HG02678 (cell line): ENCODE results near the gene FOXN1.
"Not testable (repeated sequence)": the region's sequence is repeated elsewhere in the genome, so short reads cannot be mapped to it uniquely, and the experiment has no call there.

Source experiments
- ATAC-seq: cut with Tn5 transposase; IDR thresholded peaks from one replicate; pipeline ENCODE4 v1.9.1; 2021; ENCODE audit warnings: mild to moderate bottlenecking, moderate library complexity; ENCODE audit not compliant: unreplicated experiment

Gene FOXN1, protein sequence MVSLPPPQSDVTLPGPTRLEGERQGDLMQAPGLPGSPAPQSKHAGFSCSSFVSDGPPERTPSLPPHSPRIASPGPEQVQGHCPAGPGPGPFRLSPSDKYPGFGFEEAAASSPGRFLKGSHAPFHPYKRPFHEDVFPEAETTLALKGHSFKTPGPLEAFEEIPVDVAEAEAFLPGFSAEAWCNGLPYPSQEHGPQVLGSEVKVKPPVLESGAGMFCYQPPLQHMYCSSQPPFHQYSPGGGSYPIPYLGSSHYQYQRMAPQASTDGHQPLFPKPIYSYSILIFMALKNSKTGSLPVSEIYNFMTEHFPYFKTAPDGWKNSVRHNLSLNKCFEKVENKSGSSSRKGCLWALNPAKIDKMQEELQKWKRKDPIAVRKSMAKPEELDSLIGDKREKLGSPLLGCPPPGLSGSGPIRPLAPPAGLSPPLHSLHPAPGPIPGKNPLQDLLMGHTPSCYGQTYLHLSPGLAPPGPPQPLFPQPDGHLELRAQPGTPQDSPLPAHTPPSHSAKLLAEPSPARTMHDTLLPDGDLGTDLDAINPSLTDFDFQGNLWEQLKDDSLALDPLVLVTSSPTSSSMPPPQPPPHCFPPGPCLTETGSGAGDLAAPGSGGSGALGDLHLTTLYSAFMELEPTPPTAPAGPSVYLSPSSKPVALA

DNA sequence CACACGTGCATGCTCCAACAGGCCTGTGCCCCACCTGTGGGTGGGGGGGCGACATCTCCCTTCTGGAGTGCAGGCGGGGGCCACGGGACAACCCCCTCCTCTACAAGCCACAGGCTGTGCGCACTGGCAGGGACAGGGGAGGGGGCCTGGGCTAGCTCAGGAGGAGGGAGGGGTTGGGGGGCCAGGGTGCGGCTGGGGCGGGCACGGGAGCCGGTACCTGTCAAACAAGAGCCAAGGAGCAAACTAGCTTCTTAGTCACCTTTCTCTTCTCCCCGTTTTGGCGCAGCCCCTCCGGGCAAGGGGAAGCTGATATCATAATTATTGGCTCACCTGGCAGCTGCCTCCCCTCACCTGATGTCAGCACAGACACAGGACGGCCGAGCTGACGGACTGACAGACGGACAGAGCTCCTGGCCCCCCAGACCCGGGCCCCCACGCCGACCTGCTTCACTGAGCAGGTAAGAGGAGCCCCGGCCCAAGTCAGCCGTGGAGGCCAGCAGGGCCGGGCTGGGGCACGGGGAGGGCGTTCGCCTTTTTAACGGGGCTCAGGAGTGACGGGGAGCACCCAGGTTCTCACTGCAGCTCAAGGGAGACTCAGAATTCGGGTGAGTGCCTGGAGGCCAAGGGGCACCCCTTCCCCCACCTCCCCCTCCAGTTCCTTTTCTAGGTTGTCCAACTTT is at the start of gene FOXN1:
TSS of gene FOXN1 (plus strand) at position 363 of the 680 bp plus-strand sequence. CDS start 17,622 bp downstream, outside the sequence.
- no peak for ATAC-seq

DNA sequence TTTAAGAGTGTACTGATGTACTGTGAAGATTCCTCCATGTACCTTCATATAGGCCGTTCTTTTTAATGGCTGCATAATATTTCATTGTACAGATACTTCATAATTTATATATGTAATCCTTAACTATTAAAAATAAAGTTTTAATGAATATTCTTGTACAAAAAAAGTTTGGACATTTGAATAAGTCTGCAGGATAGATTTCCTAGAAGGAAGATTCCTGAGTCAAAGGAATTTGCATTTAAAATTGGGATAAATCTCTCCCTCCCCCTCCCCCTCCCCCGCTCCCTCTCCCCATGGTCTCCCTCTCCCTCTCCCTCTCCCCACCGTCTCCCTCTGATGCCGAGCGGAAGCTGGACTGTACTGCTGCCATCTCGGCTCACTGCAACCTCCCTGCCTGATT is 48.3 kb upstream of the FOXN1 start:
- no peak for ATAC-seq

DNA sequence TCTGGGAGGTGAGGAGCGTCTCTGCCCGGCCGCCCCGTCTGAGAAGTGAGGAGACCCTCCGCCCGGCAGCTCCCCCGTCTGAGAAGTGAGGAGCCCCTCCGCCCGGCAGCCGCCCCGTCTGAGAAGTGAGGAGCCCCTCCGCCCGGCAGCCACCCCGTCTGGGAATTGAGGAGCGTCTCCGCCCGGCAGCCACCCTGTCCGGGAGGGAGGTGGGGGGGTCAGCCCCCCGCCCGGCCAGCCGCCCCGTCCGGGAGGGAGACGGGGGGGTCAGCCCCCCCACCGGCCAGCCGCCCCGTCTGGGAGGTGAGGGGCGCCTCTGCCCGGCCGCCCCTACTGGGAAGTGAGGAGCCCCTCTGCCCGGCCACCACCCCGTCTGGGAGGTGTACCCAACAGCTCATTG is 47.3 kb upstream of the FOXN1 start:
- not testable (repeated sequence) for ATAC-seq

DNA sequence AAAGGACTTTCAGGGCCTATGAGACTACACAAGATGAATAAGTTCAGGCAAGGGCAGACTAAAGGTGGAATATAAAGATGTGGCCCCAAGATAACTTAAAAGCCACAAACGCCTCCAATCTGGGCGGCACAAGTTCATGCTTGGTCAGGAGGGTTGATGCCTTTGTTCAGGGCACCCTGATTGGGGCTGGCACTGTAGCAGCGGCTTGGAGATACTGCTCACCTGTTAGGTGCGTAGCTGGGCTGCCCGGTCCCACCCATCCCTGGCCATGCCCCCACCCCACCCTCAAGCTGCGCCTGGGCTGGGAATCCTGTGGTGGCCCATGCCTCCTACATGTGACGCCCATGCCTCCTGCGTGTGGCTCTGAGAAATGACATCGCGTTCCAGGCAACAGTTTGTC is 45.2 kb upstream of the FOXN1 start:
- no peak for ATAC-seq

DNA sequence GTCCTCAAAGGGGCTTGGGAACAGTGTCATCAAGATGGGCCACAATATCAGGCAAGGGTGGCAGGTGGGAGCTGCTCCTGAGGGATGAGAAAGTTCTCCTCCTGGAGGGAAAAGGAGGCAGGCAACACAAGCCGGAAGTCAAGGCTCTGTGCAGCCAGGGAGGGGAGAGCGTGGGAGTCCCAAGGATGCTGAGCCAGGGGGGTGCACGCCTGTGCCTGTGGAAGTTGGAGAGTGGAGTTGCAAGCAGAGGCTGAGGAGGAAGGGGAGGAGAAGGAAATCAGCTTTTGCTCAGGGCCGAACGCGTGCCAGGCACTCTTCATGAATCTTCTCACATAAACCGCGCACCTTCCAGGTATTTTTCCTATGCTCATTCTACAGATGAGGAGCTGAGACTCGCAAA is 40.1 kb upstream of the FOXN1 start:
- ATAC-seq = no peak

DNA sequence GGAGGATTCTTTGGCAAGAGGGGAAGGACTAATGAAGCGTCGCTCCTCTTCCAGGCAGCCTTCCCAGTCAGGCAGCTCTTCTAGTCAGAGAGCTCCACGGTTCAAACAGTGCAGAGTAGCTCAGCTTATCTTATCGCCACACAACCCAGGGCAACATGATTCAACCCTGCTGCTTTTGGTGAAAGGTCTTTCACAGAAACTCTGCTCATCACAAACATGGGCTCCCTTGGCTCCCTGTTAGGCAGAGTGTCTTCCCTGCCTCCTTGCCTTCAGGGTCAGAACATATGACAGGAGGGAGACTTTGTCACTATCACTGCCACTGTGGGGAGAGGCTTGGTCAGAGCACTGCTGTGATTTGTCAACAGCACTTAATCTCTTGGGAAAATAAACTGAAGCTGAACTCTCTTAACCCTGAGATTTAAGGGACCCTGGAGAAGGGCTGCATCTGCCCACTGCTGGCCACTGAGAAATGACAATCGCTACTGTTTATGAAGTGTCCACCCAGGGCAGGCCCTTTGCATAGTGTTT is 39.6 kb upstream of the FOXN1 start:
- no peak for ATAC-seq

DNA sequence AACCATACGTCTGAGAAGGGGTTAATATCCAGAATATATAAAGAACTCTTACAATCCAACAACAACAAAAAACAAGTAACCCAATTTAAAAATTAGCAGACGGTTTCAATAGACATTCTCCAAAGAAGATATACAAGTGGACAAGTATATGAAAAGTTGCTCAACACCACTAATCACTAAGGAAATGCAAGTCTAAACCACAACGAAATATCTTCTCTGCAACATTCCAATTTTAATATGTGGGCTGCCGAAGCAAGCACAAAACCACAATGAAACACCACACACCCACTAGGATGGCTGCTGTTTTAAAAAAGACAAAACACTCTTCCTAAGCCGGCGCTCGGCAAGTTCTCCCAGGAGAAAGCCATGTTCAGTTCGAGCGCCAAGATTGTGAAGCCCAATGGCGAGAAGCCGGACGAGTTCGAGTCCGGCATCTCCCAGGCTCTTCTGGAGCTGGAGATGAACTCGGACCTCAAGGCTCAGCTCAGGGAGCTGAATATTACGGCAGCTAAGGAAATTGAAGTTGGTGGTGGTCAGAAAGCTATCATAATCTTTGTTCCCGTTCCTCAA is 38.6 kb upstream of the FOXN1 start:
- no peak for ATAC-seq

DNA sequence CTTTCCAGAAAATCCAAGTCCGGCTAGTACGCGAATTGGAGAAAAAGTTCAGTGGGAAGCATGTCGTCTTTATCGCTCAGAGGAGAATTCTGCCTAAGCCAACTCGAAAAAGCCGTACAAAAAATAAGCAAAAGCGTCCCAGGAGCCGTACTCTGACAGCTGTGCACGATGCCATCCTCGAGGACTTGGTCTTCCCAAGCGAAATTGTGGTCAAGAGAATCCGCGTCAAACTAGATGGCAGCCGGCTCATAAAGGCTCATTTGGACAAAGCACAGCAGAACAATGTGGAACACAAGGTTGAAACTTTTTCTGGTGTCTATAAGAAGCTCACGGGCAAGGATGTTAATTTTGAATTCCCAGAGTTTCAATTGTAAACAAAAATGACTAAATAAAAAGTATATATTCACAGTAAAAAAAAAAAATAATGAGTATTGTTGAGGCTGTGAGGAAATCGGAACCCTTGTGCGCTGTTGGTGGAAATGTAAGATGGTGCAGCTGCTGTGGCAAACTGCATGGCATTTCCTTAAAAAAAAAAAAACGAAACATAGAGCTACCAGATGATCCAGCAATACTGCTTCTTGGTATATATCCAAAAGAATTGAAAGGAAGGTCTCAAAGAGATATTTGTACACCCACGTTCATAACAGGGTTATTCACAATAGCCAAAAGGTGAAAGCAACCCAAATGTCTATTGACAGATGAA is 38.0 kb upstream of the FOXN1 start:
- ATAC-seq = not testable (repeated sequence)

DNA sequence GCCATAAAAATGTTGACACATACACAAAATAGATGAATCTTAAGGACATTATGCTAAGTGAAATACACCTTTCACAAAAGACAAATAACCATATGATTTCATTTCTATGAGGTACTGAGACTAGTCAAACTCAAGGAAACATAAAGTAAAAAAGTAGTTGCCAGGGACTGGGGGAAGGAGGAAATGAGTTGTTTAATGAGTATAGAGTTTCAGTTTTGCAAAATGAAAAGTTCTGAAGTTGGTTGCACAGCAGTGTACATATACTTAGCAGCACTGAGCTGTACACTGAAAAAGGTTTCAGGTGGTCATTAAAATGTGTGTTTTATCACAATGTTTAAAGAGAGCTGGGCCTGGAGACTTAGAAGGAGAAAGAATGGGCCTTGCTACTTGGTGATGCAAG is 37.4 kb upstream of the FOXN1 start:
- ATAC-seq = peak; percentile 57

DNA sequence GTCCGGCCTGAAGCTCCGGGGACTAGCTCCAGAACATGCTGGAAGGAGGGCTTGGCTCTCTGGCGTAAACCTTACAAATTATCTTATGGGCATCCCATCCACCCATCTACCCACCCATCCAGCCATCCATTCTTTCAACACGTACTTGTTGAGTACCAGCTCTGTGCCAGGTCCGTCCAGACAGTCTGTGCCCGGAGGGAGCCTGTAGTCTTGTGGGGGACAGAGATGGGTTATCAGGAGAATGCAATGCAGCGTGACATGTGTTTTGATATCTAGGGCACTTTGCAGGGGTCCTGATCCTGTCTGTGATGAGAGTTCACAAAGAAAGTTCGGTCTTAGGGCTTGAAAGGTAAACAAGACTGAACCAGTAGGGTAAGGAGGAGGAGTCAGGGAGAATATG is 36.8 kb upstream of the FOXN1 start:
- ATAC-seq = no peak

DNA sequence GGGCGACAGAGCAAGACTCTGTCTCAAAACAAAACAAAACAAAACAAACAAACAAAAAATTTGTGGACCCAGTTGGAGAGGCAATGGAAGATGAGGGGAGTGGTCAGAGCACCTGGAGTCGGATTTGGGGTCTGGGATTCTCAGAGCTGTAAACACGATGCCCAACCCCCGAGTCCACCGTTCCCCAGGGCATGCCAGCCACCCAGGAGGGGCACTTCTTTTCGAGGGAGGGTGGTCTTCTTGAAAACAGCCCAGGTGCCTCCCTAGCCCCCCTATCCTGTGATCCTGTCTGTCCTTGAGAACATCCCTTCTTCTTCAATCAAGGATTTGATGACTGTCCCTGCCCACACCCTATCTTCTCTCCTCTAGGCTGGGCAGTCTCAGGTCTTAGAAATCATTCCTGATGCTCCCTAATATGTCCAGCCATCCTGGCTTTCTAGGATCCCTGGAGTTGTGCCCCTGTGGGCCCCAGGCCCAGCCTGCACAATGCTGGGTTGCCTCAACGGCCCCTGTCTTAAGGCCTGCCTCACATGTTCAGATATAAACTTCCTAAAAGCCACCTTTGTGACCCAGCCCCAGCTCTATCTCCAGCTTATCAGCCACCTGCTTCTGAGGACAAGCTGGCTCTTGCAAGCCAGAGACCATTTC is 35.8 kb upstream of the FOXN1 start:
- ATAC-seq = no peak

DNA sequence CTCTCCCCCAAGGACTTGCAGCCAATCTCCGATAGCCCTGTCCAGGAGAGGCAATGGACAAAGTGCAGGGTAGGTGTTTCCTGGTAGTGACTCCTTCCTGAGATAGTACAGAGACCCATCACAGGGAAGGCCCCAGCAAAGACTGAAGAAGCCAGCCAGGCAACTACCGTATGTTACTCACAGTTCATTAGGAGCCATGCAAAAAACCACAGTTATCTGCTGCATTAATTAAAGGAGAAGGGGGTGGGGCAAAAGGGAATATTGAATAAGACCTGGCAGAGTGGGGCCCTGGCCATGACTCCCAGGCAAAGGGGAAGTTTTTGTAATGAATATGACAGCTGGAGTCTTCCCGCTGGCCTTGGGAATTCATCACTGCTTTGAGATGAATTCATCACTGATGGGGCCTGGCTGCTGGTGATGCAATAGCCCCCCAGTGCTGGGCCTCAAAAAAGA is 35.2 kb upstream of the FOXN1 start:
- ATAC-seq = no peak

DNA sequence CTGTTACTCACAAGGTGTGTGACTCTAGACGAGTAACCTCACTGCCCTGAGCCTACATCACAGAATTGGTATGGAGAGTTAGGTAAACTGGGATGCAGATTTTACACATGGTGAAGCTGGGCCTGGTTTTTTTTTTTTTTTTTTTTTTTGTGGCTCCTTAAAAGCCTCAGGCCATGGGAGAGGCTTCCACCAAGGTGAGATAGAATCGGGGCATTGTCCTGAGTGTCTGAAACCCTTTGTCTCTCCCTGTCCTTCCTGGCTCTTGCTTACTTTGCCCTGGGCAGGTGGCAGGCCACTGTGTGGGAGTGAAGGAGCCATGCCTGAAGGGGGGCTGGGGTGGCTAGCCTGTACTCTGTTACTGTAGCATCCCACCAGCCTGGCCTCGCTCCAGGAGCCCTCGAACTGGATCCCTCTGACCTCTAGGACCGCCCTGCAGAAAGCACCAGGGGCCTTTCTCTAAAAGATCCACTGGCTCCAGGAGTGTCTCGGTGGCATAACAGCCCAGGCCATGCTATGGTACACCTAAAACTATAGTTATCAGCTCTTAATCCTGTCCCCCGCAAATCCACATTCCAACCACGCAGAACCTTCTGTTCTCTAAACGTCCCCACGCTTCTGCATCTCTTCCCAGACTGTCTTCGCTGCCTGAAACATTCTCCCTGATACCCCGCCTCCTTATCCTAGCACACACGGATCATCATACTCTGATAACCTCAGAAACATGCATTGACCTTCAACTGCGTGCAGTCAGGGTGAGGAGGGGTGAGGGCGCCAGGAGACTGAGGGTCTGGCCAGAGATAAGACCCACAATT is 34.4 kb upstream of the FOXN1 start:
- no peak for ATAC-seq

DNA sequence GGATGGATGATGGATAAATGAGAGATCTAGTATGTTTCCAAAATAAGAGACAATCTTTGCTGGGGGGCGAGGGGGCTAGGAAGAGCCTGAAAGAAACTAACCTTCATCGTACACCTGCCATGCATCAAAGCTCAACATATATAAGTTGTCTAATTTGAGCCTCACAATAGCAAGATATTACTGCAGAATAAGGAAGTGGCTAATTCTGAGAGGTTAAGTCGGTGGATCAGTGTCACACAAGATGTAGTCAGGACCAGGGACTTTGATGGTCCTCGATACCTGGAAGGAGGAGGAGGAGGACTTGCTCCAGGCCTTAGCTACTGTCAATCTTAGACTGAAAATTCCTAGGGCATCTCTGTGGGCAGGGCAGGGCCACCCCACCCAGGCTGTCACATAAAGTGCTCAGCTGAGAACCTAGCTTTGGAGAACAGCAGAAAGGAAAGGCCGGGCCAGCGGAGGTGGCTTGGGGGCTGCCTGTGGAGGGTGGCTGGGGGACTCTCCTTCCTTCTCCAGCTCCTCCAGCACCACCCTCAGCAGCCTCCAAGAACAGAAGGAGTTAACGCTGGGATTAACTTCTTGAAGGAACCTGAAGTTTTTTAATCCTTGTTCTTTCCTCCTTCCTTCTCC is 33.2 kb upstream of the FOXN1 start:
- ATAC-seq = no peak

DNA sequence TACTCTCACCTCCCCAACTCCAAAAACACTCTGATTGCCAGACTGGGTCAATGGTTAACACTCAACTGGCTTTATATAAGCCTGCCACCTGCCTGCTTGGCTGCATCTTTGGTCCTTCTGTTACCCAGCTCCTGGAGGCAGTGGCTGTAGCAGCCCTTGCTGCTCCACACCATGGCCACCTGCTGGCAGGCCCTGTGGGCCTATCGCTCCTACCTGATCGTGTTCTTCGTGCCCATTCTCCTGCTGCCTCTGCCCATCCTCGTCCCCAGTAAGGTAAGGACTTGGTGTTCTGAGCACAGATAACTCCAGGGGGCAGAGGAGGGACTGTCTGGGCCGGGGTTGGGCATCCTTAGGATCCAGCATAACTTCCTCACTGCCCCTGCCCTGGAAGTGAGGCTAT is 32.6 kb upstream of the FOXN1 start, which contains the start of gene SLC13A2:
TSS of gene SLC13A2 (plus strand) at position 103 of the 400 bp plus-strand sequence. CDS start at position 172, 69 bp downstream.
- ATAC-seq = no peak

DNA sequence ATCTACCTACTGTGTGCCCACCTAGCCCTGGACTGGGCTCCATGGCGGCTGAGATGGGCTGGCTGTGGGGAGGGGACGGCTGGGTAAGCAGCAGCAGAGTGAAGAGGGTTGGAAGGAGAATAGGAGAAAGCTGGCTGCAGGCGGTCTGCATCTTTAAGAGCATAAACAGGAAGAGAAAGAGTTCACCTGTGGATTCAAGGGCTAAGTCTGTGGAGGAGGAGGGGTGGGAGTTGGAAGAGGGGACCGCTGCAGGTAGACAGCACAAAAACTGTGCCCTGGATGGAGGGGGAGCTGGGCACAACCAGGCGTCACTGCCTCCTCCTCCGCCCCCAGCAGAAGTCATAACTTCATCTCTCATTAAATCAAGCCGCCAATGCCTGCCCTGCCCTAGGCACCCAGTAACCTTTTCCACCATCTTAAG is 32.0 kb upstream of the FOXN1 start:
- no peak for ATAC-seq

DNA sequence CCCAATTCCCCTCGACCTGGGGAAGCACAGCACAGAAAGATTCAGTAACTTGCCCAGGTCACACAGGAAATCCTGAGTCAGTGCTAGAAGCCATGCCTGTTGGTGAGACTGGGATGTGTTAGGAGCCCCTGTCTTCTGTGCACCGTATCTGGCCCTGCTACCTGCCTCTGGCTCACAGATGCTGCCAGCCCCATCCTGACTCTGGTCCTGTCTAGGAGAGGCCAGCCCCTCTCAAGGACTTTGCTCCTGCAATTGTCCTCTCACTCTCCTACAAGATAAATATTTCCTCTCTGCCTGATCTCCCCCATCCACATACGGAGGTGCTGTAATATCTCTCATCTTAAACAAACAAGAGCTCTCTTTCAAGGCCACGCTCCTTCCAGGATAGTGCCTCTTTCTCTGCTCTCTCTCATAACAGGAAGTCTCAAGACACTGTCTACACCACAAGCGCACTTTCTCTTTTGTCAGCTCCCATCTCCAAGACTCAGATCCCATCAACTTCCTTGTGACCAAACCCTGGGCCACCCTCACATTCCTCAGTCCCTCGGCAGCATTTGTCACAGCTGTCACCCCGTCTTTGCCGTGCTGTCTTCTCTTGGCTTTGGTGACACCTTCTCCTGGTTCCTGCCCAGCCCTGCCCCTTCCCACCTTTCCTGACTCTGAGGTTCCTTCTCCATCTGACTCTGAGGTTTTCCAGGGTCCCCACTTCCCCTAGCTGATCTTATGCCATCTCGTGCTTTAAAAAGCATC is 30.8 kb upstream of the FOXN1 start:
- no peak for ATAC-seq
